Forelimb muscle (tissue), 1 donor: ENCODE data around the gene C1orf21. TPM values are rescaled to one million over a fixed set of nuclear protein-coding genes. Genes with fewer than 3 reads are reported as not detected.

Experiments
- DNase-seq: peaks from one replicate; pipeline ENCODE4 v3.0.0-alpha.2; 2013; ENCODE audit warnings: low read depth
- polyA plus RNA-seq: library from polyadenylated mRNA; unstranded; fragments of 120-200 nt; gene quantifications from one replicate; pipeline ENCODE4 v1.2.1, GENCODE V29; 2013; ENCODE audit not compliant: insufficient read length

The C1orf21 gene
- polyA plus RNA-seq, 1 donor = 50.0 TPM

GRCh38 chr1:184626076-184627006, 239.5 kb downstream of the C1orf21 start:
- no peak for DNase-seq

- no peak for DNase-seq
Observed at GRCh38 chr1:184627007-184627341, 240.1 kb downstream of the C1orf21 start.

DNA sequence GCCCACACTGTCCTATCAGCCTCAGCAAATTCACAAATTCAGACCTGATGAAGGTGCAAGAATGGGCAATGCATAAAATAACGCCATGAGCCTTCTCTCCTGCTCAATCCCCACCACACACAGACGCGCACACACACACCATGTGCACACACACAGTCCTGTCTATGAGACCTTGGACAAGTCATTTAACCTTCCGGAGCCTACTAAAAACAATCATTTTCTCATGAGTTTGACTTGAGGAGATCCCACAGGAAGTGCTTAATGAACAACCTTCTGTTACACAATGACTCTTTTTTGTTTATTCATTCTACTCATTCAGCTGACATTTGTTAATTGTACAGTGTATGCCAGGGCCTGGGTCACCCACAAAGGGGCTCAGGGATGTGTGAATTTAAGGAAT, 242.4 kb downstream of the C1orf21 start:
- no peak for DNase-seq

DNA sequence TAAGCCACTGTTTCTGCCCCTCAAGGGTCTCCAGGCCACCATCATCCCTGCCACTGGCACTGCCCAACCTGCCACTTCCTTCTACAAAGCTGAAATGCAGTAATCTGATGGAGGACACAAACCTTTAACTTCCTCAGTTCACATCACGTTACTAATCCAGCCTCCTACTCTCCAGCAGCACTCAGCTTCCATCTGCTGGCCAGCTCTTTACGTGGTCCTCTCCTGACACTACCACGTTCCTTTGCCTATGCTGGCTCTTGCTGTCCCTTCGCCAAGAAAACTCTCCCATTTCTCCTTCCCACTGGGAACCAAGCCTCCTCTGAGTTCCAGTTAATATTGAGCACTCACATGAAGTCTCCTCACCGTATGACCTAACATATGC, 243.8 kb downstream of the C1orf21 start:
- DNase-seq = no peak

DNA sequence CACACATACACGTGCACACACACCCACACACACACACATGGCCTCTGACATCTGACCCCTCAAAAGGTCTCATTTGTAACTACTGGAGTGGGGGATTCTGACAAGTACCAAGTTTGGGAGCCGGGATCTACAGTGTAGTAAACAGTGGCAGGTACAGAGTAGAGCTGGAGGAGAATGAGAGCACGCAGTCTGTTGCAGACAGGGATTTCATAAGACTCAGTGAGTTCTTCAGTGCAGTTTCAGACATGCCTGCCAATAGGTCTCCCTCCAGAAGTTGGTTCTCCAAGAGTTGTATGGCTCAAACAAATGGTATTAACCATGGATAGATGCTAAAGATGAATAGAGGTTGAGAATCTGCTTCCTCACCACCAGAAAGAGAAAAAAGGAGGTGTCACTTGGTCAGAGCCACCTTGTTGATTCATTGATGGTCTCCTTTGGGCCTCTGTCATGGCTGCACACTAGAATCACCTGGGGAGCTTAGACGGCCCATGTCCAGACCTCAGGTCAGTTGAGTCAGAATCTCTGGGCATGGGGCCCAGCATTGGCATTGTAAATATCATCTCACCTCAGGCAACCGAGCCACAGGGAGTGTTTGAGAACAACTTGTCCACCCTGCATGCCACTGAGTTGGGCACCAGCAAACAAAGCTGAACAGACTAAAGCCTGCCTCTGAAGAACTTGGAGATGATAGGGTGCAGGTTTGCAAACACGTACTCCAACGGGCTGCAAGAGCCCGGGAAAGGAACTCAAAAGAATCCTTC, 245.8 kb downstream of the C1orf21 start:
- DNase-seq = no peak

- no peak for DNase-seq
Observed at GRCh38 chr1:184633785-184634184, 247.0 kb downstream of the C1orf21 start.

GRCh38 chr1:184634296-184634695, 247.5 kb downstream of the C1orf21 start:
- no peak for DNase-seq

- no peak for DNase-seq
Observed at GRCh38 chr1:184635347-184635979, 248.6 kb downstream of the C1orf21 start.

- DNase-seq = no peak
Observed at GRCh38 chr1:184635980-184636431, 249.2 kb downstream of the C1orf21 start.

- DNase-seq = no peak
Observed at GRCh38 chr1:184637664-184638240, 250.9 kb downstream of the C1orf21 start.

DNA sequence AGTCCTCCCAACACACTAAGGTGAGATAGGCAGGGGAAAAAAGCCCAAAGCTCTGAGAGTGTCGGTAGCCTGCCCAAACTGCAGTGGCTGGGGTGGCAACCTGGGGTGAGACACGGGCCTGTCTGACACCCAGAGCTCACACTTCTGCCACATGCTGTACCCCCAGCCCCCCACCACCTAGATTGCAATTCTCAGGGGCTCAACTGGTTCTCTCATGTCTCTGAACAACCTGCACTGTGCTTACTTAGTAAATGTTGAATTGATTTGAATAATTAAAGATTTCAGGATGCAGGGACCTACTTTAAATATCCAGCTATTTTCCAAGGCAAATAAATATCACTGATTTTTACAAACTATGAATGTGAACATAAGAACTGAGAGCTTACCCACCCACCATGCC, 252.4 kb downstream of the C1orf21 start:
- DNase-seq = no peak

- DNase-seq = no peak
Observed at GRCh38 chr1:184640505-184640904, 253.7 kb downstream of the C1orf21 start.

DNA sequence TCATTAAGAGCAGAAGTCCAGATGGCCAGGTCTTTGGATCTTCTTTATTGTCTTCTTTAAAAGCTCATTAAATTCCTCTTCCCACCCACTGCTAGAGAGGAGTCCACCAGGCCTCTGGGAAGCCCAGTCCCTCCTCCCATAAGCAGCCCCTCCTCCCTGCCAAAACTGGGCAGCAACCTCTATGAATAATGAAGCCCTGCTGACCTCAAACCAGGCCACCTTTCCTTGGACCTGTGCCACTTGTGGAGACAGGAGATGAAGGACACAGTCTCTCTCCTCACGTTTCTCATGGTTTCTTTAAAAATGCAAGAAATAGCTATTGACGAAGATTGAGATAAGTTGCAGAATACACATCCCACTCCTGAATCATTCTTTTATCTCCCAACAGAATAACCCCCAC, 255.1 kb downstream of the C1orf21 start:
- DNase-seq = no peak

DNA sequence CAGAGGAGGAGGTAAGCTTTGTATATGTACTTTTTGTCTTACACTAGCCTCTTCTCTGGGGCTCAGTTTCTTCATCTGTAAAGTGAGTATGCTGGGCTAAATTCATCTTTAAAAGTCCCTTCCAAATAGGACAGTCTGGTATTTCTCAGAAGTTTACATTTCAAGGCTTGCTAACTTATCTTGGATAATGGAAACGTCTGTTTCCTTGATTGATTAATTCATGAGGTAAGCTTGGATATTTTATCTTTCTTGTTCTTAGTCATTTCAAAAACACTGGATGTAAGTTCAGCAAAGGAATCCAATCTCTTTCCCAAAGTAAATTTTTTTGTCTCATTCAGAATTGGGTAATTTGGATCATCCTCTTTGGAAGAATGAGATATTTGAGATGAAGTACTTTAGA, 256.8 kb downstream of the C1orf21 start:
- no peak for DNase-seq

- DNase-seq = no peak
Observed at GRCh38 chr1:184644771-184645170, 257.9 kb downstream of the C1orf21 start.

DNA sequence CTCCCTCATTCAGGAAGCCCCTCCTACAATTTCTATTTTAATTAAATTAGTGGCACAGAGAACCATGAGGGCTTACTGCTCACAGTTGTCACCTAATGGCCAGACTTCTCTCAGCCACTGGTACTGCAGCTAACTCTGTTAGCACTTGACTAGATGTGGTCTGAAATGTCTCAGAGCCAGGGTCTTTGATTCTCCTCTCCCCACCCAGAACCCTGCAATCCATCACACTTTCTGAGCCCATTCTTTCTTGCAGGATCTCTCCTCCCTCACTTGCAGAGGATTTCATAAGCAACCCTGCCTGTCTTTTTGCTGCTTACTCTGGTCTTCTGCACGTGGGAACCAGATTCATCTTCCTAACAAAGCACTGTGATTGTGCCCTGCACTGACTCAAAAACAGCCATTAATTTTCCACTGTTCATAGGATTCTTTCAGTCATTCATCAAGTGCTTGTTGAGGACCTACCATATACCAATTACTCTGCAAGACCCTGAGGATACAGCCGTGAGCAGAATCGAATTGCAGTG, 259.4 kb downstream of the C1orf21 start:
- DNase-seq = no peak

DNA sequence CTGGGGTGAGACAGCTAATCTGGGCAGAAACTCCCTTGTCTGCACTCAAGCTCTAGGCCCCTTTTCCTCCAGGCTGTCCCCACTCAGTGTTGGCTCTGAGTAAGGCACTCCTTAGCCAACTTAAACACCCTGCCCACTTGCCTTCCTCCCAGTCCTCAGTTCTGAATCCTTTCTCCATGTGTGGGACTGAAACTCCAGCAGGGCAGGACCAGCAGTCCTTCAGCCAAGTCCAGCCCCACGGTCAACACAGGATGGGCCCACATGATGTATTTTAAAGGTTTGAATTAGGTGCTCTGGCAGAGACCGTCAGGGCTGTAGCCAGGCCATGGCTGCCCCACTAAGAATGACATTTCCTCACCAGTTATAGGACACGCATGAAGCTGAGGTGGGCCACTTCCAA, 260.0 kb downstream of the C1orf21 start:
- DNase-seq = no peak

DNA sequence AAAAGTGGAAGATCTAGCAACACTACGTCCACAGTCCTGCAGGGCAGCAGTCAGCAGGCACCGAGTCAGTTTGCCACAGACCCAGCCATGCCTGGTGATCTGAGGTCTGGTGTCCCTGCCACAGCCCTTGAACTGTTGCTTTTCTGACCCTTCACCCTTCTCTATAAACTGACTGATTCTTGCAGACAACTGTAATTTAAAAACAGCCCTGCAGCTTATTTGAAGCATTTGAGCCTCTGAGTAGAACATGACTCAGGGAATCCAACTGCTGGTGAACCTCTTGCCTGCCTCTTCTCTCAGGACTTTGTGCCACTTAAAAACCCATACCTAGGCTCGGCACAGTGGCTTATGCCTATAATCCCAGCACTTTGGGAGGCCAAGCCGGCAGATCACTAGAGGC, 260.6 kb downstream of the C1orf21 start:
- DNase-seq = no peak

GRCh38 chr1:184648160-184648855, 261.5 kb downstream of the C1orf21 start:
- DNase-seq = no peak

- DNase-seq = no peak
Observed at GRCh38 chr1:184648856-184649201, 262.0 kb downstream of the C1orf21 start.

GRCh38 chr1:184649451-184649888, 262.6 kb downstream of the C1orf21 start:
- DNase-seq = no peak
